GM19455 (cell line): ENCODE data around the gene RPLP1.

ENCODE experiments used
- ATAC-seq: cut with Tn5 transposase; IDR thresholded peaks from one replicate; pipeline ENCODE4 v1.9.1; 2021; ENCODE audit not compliant: unreplicated experiment

Gene RPLP1

DNA sequence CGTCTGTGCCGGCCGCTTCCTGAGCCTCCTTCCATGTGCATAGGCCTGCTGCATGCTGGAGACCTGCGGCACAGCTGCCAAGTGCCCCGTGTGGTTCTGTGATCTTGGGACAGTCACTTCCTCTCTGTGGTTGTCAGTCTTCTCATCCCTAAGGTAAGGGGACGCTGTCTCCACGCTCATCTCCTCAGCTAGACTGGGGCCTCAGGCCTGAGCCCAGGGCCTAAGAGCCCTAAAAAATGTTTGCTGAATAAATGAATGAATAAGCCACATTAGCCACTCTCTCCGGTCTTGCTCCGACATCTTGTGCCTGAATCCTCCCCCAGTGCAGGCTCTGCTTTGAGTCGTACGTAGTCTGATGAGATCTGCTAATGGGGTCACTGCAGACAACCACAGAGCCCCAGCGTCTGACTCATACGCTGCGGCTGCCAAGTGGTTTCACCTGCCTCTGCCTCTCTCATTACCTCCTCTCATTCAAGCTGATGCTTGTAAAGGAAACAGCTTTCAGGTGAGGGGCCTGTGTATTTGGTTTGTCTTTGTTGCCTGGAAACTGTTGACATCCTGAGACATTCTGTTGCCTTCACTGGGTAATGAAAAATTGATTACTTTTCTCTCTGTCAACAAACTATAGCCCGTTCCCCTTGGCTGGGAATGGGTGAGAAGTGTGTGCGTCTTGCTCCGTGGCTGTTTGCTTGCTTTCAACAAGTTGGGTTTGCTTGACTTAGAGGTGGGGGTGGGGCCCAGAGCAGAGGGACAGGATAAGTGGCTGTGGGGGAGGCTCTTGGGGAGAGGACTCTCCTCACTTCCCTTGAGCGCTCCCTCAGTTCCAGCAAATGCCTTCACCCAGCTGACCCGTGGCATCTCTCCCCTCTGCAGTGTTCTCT, 15.9 kb downstream of the RPLP1 start:
- peak; percentile 70 for ATAC-seq

GRCh38 chr15:69469467-69470201, 17.0 kb downstream of the RPLP1 start:
- no peak for ATAC-seq

DNA sequence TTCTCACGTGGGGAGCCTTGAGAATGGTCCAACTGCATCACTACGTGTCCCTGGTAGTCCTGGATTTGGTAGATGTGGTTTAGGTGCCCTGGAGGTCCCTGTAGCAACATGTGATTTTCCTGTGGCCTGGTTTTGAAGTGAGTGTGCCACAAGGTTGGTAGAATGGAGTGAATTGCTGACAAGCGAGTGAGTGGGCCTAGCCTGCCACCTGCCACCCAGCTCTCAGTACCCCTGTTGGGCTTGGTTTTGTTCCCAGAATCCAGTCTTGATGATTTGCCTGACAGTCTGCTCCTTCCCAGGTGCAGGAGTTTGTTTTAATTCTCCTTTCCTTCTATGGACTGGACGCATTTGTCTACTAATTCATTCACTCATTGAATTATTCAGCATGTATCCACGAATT, 19.4 kb downstream of the RPLP1 start:
- ATAC-seq: no peak

GRCh38 chr15:69472562-69472961, 19.9 kb downstream of the RPLP1 start:
- ATAC-seq: no peak

- ATAC-seq: no peak
Measured at GRCh38 chr15:69474291-69474690, 21.7 kb downstream of the RPLP1 start.

DNA sequence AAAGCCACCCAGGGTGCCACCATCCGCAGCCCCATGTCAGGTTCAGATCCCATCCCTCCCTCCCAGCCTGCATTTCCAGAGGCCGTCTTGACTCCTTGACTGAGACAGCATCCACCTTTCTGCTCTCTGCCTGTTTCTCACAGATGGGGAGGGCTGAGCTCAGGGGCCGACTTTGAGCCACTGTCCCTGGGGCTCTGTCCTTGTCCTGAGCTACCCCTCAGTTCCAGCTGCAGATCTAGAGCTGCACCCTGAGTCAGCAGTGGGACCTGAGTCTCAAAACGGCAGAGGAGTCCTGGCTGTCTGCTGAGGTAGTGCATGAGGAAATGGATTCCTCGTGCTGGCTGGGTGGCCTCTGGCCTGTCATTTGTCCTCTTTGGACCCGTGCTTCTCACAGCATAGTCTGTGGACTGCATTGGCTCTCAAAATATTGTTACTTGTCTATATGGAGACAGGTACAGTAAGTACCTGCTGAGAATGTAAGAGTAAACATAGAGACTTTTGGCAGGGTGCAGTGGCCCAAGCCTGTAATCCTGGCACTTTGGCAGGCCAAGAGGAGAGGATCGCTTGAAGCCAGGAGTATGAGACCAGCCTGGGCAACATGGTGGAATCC, 22.3 kb downstream of the RPLP1 start:
- ATAC-seq: no peak

- no peak for ATAC-seq
Measured at GRCh38 chr15:69475769-69476358, 23.2 kb downstream of the RPLP1 start.

DNA sequence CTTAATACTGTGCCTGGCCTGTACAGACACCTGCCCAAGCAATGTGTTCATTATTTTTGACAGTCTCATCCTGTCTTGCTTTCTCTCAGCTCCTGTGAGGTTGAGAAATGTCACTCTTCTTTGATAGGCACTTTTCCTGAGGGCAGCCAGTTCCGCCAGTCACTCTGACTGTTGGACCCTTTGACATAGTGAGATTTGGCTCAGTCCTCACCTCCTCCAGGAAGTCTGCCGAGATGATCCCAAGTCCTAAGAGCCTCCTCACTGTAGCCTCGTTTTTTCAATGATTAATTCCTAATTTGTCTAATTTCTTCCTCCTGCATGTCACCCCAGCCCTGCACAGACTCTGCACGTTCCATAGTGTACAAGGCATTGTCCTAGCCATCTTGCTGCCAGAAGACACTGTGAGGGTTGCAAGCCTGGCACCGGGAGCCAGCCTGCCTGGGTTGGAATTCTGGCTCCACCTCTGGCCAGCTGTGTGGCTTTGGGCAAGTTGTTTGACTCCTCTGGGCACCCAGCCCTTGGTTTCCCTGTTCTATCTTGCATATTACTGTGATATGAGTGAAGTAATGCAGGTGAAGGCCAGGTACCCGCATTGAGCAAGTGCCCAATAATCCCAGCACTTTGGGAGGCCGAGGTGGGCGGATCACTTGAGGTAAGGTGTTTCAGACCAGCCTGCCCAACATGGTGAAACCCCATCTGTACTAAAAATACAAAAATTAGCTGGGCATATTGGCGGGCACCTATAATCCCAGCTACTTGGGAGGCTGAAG, 24.3 kb downstream of the RPLP1 start:
- ATAC-seq: no peak

GRCh38 chr15:69478259-69478781, 25.7 kb downstream of the RPLP1 start:
- no peak for ATAC-seq

DNA sequence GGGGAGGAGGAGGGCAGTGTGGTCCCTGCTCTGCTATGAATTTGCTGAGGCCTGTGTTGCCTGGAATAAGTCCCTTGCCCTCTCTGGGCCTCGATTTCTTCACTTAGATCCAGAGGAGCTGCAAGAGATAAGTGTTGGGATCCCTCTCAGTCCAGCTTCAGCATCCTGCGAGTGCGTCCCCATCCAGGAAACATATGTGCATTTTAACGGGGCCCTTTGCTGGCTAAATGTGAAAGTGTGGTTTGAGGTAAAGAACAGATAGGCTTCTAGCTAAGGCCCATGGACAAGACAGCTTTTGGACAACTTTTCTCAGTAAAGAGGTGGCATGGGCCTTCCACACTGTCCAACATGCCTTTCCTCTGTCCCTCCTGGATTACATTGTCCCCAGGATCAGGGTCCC, 26.5 kb downstream of the RPLP1 start:
- ATAC-seq: no peak

GRCh38 chr15:69479971-69480370, 27.4 kb downstream of the RPLP1 start:
- ATAC-seq: no peak

DNA sequence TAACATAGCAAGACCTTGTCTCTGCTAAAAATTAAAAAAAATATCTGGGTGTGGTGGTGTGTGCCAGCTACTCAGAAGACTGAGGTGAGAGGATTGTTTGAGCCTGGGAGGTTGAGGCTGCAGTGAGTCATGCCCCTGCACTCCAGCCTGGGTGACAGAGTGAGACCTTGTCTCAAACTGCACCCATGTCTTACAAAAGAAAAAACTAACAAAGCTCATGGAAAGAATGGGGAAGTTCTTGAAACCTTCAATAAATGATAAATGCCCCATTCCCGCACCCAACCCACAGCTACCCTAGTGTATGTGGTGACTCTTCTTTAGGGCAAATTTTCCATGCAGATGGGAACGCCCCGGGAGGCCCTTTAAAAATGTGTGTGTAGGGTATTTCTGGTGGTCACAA, 28.3 kb downstream of the RPLP1 start:
- no peak for ATAC-seq

DNA sequence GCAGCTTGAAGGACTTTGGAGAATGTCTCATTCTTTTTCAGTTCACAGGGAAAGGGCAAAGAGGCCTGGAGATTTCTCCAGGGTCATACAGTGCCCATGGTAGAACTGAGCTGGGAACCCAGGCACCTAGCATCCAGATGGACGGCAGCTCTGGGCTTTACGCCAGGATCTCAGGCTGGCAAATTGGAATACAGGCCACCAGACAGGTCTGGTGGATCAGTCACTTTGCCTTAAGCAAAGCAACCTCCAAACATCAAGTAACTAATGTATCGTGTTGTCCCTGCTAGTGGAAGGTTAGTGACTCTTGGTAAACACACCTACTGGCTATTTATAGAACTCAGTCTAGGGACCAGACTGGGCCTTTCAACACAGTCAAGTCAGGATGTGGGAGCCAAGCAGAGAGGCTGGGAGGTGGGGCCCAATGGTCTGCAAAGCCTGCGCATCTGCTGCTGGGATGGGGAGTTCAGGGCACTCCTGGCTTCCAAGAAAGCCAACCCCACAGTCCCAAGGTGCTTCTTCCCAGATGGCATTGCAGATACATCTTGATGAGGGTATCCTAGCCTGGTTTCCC, 30.2 kb downstream of the RPLP1 start:
- ATAC-seq: no peak

DNA sequence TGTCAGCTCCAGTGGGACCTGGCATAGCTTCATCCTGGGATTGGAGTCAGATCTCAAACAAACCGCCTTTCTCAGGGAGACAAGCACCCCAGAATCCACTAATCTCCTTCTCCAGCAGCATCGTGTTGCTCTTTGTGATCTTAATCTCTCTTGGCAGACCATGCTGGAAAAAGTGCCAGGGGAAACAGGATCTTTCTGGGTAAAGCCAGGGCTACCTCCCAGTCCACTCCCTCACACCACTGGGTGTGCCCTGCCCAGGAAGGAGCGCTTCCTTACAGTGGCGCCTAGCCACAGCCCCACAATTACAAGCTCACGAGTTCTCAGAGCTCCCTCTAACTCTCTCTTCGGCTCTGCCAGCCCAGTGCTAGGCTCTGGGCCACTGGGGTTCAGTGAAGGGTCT, 32.2 kb downstream of the RPLP1 start:
- ATAC-seq: no peak

DNA sequence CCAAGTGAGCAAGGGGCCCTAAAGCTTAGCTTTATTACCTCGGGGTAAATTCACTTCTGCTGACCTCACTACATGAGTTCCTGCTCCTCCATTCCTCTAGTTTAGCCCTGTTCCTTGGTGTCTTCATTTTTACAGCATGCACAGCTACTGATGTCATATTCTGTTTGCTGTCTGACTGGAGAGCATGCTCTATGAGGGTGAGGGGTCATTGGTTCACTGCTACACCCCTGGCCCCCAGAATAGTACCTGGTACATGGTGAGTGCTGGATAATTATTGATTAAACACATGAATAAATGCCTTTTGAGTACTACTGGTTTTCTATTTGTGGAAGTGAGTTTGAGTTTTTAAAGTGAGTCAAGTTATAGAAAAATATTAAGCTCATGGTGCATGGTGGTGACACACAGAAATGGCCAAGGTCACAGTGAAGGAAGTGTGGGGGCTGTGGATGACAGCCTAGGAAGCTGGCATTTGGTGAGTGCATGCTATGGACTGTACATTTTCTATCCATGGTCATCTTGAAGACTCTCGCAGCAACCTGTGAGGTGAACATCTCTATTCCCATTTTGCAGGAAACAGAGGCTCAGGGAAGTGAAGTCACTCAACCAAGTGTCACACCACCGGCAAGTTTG, 34.0 kb downstream of the RPLP1 start:
- ATAC-seq: no peak

DNA sequence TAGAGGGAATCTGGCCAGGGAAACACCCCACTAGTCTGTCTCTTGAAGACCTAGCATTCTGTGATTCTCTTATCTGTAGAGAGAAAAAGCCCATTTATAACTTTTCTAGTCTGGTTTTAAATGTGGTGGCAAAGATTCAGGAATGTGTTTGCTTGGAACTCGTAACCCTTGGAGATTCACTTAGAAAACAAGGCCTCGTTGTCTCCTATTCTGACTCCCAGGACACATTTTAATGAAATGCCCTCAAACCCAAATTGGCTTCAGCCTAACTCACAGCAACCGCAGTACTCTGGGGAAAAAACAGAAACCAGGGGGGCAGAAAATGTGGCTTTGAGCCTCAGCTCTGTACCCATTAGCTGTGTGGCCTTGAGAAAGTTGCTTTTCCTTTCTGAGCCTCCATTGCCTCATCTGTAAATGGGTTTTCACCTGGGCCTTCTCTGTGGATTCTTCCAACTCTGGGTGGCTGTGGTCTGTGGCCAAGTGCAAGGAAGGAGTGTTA, 36.5 kb downstream of the RPLP1 start:
- no peak for ATAC-seq

DNA sequence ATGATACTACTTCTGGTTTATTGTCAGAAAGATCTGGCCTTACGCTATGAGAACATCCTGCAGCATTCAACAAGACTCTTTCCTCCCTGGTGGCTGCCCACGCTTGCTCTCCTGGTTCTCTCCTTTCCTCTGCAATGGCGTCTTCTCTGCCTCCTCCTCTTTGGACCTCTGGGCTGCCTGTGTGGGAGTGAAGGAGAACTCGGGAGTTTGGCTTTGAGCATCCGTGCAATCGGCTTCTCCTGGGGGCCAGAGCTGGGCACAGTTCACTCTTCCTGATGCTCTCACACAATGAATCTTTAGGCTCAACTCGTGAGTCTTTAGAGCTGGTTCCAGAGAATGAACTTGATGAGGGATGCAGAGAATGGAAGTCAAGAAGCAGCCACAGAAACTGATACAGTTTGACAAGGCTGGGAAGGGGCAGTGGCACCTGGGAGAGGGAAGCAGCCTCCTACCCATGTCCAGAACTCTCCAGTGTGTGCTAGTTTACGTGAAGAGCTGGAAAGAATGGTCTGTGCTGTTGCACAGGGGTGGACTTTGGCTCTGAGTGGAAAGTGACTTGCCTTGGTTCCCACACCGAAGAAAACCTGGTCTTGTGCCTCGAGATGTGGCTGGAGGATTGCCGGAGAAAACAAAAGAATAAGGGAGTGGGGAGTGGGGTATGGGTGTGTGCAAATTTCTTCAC, 37.9 kb downstream of the RPLP1 start:
- ATAC-seq: no peak

DNA sequence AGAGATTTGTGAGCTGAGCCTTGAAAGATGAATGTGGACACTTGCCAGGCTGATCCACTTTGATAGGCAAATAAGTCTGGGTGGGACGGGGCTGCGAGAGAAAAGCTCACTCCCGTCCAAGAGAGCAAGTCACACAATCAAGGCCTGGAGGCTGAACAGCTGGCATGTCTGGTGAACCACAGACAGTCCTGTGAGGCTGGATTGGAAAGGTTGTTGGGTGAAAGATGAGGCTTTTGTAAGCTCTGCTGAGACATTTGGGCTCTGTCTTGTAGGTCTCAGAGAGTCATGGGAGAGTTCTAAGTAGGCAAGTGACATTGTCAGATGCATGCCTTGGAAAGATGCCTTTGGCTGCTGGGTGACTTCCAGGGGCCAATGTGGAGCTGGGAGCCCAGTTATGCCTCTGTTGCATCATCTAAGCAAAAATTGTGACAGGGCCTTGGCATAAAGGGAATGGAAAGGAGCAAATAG, 38.5 kb downstream of the RPLP1 start:
- ATAC-seq: no peak

GRCh38 chr15:69493406-69493805, 40.8 kb downstream of the RPLP1 start:
- no peak for ATAC-seq
